Stimulated activated CD4-positive, alpha-beta T cell treated with anti-CD3 and anti-CD28 coated beads, TNF-alpha, amount 100 ng/mL, for 48 hours (primary cell): ENCODE data around the gene SAYSD1.
"Not testable (repeated sequence)": the region's sequence is repeated elsewhere in the genome, so short reads cannot be mapped to it uniquely, and the experiment has no call there.

Source experiments
- DNase-seq, 3 donors: peaks; one replicate each; pipeline ENCODE4 v3.0.0-alpha.2; 2020; ENCODE audit warnings: low read depth in 3 of 3

SAYSD1 gene, protein sequence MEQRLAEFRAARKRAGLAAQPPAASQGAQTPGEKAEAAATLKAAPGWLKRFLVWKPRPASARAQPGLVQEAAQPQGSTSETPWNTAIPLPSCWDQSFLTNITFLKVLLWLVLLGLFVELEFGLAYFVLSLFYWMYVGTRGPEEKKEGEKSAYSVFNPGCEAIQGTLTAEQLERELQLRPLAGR

DNA sequence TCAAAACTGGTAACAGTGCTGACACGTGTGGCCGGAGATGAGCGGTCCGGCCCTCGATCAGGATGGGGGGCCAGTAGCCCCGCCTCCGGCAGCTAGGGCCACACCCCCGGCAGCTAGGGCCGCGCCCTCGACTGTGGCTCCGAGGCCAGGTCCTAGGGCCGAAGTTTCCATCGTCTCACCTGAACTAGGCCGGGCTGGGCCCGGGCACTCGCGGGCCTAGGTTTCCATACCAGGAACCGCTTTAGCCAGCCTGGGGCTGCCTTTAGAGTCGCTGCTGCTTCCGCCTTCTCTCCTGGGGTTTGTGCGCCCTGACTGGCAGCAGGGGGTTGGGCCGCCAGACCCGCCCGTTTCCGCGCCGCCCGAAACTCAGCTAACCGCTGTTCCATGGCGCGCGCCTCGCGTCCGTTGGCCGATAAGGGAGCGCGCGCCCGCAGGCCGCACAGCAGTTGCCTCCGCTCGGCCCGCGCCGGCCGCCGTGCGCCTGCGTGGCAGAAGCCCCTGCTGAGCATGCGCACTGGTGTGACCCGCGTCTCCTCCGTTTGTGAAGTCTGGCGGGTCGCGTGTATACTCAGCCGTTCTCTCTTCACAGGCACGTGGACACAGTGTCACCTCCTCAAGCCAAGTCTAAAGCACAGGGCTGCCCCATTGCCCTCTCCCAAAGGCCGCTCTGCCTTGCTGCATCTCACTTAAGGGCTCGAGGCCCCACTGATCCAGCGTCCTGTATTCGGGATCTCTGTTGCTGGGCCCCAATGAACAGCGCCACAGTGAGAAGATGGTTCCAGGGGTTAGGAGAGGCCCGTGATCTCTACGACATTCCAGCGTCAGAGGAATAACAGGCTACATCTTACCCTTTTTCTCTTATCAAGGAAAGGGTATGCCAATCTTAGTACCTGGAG, at the start of gene SAYSD1:
SAYSD1 (minus strand) TSS at position 483 of the 896 bp plus-strand sequence; CDS start at position 386, 97 bp downstream.
- DNase-seq = peak; percentile 87 to 90 (median 89)

DNA sequence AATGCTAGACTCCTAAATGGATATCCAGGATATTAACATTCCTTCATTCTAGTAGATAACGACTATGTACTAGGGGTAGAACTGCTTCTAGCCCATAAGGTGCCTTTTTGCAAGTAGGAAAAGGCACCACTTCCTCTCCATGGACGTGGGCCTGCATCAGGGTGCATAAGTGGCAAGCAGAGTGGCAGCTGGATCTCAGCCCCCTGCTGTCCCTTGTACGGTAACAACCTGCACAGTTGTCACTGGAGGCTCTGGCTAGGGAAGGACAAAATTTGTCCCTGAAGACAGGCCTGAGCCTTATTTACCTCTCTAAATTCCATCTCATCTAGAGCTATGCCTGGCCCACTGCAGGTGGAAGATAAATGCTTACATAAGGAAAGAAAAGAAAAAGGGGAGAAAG, 42.5 kb upstream of the SAYSD1 start:
- no peak for DNase-seq

DNA sequence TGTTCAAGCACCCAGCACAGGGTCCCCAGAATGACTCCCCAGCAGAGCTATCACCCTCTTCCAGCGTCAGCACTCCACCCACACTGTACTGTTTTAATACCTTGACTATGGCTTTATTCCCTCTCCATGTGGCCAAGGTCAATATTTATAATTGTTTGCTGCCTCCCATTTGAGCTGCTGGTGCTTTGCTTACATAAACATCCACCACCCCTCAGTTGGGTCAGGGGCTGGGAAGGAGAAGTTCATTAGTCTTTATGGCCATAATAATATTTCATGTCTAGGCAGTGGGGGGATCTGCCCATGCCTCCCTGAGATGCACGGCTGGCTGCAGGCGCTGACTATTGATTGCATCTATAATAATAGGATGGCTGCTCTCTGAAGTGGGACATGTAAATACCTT, 41.8 kb upstream of the SAYSD1 start:
- DNase-seq = no peak

DNA sequence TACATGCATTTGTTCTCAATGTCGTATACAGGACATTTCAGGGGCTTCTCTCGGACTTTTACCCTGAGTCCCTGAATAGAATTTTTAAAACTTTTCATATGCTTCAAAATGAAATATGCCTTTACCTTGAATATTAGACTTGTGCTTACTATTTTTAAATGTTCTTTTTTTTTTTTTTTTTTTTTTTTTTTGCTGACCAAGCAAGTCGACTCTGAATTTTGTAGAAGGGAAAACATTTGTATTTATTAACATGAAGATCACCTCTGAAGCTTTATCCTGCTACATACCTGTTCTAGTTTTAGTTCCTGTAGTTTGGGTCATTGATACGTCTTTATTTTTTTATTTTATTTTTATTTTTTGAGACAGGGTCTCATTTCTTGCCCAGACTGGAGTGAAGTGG, 39.7 kb upstream of the SAYSD1 start:
- DNase-seq = no peak

DNA sequence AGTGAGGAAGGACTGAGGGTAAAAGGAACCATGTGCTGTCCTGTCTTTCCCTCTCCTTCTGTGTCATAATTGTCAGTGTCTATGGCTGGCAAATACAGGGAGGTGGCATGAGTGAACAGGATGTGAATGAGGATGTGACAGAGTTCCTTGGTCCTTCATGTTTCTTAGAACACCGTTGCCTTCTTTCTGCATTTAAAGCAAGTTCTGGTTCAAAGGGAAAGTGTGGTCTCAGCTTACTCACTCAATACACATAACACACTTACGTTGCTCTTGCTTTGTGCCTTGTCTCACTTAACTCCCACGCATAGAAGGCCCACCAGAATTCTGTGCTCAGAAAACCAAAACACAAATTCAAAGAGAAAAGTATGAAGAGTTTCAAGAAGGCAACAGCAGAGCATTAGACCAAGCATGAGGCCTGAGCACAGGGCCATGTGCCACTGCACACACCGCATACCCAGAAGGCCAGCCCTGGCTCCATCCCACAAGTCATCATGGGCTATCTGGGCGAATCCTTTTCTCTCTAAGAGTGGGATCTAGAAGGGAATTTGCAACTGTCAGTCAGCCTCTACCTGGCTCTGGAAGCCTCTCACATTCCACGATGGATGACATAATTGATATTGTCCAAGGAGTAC, 38.9 kb upstream of the SAYSD1 start:
- DNase-seq = peak in 2 of 3 donors; percentile 11 to 27

DNA sequence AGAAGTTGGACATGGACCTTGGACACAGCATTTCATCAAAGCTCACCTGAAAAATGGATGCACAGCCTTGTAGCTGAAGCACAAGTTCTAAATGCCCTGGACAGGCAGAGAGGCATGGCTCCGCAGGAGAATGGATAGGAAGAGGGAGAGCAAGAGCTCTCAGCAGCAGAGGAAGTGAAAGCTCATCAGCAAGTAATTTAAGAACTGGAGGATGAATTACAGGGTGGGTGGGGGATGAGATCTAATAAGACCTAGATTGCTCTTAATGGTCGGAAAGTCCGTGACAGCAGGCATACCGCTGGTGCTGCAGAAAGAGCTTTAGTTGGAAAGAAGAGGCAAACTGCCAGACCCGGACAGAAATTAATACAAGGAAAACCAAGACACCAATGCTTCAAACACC, 37.3 kb upstream of the SAYSD1 start:
- DNase-seq = no peak

DNA sequence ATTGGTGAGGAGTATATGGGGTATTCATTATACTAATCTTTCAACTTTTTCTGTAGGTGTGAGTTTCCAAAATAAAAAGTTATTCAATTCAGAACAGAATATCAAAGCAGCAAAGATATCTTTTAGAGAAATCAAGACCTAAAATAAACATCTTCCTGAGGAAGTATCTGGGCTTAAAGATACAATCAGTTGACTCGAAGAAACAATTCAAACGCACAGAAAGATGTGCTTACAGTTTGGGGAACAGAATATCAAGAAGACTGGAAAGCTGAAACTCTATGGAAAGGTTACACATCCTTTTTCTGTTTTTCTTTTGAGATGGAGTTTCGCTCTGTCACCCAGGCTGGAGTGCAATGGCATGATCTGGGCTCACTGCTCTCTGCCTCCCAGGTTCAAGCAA, 36.2 kb upstream of the SAYSD1 start:
- DNase-seq = no peak

DNA sequence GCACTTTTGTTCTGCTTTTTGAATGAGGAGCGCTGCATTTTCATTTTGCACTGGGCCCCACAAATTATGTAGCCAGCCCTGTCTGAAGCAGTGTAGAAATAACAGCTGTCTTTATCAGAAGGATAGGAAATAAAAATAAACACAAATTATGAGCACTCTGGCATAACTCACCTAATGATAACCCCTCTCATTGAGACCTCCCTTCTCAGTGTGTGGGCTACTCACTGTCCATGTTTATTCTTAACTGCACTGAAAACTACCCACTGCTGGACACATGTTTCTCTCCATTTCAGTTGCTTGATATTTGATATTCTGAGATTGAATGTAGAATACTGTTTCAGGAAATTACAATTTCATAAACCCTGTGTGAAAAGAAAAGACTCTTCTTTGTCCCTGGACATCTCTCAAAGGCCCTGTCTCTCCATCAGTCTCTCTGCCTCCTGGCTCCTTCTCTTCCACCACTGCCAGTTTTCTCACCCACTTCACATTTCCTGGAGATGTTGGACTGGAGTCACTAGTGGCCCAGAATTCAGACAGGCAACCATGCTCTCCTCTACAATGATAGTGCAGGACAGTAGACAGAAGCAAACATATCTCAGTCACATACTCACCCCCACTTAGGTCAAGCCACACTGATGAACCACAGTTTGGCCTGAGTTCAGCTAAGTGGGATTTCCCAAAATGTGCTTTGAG, 29.6 kb upstream of the SAYSD1 start:
- no peak for DNase-seq

DNA sequence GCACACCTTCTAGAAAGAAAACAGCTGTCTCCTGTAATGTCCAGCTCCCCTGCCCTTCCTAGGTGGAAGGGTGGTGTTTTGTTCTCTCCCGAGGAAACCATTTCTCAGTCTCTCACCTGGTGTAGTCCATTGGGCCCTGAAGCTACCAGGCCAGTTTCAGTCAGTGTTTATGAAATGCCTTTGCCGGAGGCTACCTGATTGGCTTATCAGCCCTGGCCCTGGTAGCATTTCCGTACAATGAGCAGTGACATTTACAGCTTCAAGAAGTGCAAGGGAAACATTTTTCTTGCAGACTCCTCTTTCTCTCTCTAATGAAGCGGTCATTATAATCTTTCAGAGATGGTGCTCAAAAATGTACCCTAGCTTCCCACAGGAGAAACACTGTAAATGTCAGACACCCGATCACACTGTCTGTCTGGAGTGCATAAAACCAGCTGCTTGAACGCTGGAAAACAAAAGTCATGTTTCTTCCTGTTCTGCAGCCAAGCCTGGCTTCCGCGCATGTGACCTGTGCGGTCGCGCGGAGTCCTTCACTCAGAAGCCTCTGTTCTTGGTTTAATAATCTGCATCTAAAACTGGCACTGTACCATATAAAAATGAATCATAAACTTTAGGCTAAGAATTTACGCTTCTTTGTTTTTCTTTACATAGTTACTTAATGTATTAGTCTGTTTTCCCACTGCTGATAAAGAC, 28.4 kb upstream of the SAYSD1 start:
- no peak for DNase-seq

DNA sequence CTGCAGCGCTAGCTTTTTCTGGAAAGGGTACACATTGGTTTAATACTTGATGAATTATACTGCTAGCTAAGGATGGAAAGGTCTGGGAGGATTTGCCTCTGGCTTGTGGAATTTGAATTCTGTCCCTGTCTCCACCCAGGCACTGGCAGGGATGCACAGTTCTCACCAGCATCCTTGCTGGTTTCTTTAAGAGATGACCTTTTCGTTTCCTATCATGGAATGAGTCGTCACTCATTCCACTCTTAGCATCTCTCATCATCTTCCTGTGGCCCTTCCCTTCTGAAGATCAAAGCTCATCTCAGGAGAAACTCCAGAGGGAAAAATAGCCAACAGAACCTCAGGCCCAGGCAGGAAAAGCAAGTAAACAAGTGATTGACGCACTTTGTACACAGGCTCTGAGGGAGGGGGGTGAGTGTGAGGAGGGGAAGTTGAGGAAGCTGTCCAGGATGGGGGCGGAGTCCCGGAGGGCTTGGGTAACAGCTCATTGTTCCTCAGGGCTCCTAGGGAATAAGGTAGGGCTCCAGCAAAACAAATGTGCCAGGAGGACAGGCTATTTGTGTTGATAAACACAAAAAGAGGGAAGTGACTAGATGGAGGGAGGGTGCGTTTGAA, 25.7 kb upstream of the SAYSD1 start:
- no peak for DNase-seq

DNA sequence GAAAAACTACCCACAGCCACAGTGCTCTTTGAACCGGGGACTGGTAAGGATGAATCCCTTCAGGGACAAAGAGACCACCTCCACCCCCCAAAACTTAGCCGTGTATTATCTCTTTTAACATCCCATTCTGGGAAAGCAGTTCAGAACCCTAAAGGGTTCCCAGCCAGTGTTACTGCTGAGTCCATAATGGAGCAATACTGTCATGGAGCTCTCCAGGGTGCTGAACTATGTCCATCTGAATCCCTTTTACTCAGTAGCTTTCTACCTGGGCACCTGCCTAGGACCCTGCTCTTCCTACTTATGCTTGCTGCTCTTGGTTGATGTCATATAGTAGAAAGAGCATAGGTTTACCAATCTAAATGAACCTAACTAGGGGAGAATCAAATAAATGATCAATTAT, 22.3 kb upstream of the SAYSD1 start:
- peak in 2 of 3 donors; percentile 26 to 38 for DNase-seq

DNA sequence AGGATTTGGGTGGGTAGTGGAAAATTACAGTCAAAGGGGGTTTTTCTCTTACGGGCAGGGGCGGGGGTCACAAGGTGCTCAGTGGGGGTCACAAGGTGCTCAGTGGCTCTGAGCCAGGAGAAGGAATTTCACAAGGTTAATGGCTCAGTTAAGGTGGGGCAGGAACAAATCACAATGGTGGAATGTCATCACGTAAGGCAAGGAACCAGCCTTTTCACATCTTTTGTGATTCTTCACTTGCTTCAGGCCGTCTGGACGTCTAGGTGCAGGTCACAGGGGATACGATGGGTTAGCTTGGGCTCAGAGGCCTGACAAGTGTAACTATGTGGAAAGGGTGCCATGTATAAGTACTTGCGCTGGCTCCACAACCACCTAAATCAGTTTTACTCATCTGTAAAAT, 21.2 kb upstream of the SAYSD1 start:
- not testable (repeated sequence) for DNase-seq

DNA sequence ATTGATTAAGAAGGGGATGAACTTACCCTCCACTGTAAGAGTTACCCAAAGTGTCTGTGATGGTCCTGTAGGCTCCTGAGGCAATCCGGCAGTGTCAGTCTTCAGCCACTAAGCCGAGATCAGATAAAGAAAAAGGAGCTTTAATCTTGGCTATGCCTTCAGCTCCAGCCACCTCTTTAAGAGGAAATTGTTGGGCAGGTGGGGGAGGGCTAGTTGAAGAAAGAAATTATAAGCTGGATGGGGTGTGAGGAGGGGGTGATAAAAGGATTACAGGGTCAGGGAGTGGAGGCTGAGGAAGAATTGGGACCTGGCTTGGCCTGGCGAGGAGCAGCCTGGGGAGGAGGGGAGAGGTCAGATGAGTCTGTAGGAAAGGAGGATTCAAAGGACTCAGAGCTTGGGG, 19.8 kb upstream of the SAYSD1 start:
- not testable (repeated sequence) for DNase-seq

DNA sequence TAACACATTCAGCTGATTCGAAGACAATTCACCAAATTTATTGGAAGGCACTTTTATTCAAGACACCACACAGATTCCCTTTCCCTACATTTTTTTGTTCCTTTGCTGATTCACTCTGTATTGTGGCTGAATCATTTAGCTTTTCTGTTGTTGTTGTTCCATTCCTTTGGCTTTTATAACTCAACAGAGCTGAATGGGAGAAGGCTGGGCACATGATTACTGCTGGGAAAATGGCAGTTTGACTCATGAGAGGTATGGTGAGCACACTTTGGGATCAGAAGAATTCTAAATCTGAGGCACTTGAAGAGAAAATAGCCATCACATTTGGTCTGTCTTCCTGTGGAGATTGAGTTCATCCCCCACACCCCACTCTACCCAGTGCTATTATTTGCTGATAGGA, 15.7 kb upstream of the SAYSD1 start:
- DNase-seq = no peak

DNA sequence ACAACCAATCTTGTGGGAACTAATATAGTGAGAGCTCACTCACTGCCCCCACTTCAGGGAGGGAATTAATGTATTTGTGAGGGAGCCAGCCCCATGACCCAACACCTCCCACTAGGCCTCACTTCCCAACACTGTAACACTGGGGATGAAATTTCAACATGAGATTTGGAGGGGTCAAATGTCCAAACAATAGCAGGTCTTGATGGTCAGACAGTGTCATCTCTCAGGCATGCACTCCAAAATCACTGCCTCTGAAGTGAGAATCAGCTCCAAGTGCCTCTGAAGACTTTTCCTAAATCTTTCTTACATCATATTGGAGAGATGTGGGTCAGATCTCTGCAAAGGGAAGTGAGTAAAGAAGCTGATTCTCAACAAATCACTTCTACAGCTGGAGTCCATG, 13.8 kb upstream of the SAYSD1 start:
- DNase-seq = no peak

DNA sequence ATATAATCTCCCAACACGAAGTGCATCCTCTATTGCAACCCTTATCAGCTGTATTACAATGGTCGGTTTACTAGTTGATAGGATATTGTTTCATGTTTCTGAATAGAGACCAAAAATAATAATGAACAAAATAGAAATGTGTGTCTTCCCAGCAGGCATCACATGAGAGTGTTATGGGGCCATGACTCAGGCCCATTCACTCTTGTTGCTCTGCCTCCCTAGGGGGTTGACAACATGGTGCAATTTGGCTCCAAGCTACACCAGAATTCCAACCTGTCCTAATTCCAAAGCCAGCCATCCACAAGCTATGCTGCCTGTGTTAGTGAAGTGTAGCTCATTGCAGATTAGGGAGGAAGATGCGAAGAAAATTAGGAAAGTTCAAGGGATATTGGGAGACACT, 13.1 kb upstream of the SAYSD1 start:
- DNase-seq = no peak

DNA sequence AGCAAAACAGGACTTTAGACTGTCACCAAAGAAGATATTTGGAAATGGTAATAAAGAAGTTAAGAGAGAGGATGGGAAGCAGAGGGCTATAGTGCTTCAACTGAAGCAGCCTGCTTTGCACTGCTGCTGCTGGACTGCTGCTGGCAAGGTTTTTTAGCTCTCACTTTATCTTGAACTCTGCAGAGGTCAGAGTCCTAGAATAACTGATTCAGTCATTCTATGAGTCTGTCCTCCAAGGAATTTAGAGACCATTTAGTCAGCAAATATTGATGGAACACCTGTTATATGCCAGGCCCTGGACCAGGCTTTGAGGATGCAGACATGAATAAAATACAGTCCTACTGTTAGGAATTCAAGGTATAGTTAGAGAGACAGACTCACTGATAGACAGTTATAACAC, 9.1 kb upstream of the SAYSD1 start:
- DNase-seq = no peak

DNA sequence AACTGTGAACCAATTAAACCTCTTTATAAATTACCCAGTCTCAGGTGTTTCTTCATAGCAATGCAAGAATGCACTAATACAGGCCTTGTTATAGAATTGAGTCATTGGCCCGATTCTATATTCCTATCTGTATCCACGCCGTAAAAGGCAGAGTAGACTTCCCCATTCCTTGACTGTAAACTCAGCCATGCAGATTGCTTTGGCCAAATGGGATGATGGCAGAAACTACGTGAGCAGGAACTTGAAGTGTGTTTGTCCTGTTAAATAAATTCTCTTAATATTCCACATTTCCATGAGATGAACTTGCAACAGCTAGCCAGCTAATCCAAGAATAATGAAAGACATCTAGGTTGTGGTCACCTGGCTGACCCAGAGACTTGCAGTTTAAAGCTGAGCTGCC, 3.9 kb upstream of the SAYSD1 start:
- DNase-seq = no peak

DNA sequence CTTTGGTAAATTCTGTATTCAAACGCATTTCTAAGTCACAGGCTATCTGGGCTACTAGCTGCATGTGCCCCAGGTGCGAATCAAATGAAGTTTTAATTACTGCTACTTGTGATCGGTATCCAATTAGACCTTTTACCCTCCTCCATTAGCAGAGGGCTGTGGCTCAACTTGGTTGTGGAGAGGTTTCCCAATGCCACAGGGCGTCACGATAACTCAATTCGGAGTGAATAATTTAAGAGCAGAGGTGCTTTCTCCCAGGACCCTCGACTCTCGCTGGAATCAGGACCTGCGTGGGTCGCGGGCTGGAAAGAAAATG, 640 bp downstream of the SAYSD1 start:
- DNase-seq = no peak

DNA sequence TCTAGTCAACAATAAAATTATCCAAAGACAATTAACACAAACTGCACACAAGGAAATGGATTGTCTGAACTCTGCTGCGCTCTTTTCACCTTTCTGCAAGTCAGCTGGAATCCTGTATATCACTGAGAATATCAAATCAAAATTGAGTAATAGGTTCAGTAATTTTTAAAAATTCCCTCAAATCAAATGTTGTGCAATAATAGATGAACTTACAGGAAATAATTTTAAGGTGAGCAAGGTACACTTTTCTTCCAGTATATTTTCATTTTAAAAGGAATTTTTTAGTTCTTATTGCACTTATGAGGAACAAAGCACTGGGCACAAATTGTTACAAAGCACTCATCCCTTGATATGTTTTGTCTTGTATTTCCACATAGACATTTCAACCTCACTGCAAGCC, 1.2 kb downstream of the SAYSD1 start:
- no peak for DNase-seq

DNA sequence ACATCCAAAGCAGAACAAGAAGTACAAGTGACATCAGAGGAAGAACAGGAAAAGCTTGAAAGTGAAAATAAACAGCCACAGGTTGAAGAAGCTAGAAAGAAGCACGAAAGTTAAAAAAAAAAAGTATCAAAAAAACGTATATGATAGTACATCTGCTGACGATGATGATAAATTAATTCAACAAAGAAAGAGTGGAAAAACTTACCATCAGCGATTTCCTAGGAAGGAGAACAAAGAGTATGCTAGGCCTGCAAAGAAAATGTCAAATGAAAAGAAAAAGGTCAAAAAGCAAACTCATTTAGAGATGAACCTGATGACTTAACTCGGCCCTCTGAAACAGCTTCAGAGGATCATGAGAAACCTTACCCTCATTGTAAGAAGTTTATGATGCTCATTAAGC, 3.7 kb downstream of the SAYSD1 start:
- DNase-seq = no peak
